Measurements from ENCODE around the gene MTMR12. TPM values are rescaled to one million over a fixed set of nuclear protein-coding genes. Genes with fewer than 3 reads are reported as not detected.
A peak's percentile ranks its signal among the peaks of the same experiment; 100 is the strongest.

The MTMR12 gene
- total and polyA plus RNA-seq, 2 of the 4 experiments (the other 2 are of a cell fraction), result 11.1 to 21.3 TPM

- dilution Hi-C loops (cut with HindIII; ENCODE audit: low sequenced_read_pairs, unreplicated experiment), result no loop called here
- TF ChIP-seq FOS (IDR thresholded peaks at IDR 0.05; ENCODE audit: low read depth, low read length), result no peak
- no peak for TF ChIP-seq RFX5 (IDR thresholded peaks at IDR 0.05; ENCODE audit: low read depth, low read length)
- H3K14ac ChIP-seq (replicated peaks; ENCODE audit: low read depth, low read length), result no peak overlapping the region
- peak overlapping the region; percentile 26; the same call in 1 of the 2 replicates for H3K27ac ChIP-seq (ENCODE audit: insufficient read depth, low read length)
- ATAC-seq (ENCODE audit: low read depth) (peak; percentile 51), DNase-seq (peak; percentile 67)
- peak overlapping the region; percentile 87; the same call in 1 of the 2 replicates for H2AK5ac ChIP-seq (ENCODE audit: low read depth, low read length)
- H2BK120ac ChIP-seq (ENCODE audit: low read depth, low read length), result peak overlapping the region; percentile 31; the same call in 1 of the 2 replicates
- H3K4ac ChIP-seq (ENCODE audit: low read depth, low read length), result 0 out of 2 replicates have a peak overlapping the region, but pooled peaks have one; percentile 54
- no peak overlapping the region for H2AK9ac ChIP-seq (replicated peaks; ENCODE audit: low read depth, low read length, poor library complexity)
- in situ Hi-C loops (cut with MboI; ENCODE audit: low sequenced_read_pairs), result loop anchor here (5.0 kb wide), 1 partner anchor 53 kb away; the partner anchor contains the start of gene GOLPH3
- no peak overlapping the region for H3K23ac ChIP-seq (ENCODE audit: low read depth, low read length)
- no peak overlapping the region; the same call in 1 of the 2 replicates for H2BK20ac ChIP-seq (ENCODE audit: low read depth, low read length)
- no CpG with 5 or more reads among the region's 5 CpGs for WGBS, 2 experiments (ENCODE audit: extremely low coverage in 2 of 2, insufficient read length in 1 of 2)
- peak overlapping the region; percentile 7 for H2BK5ac ChIP-seq (ENCODE audit: low read depth, low read length, poor library complexity, severe bottlenecking)
- H4K91ac ChIP-seq (ENCODE audit: insufficient read depth, low read depth, low read length), result peak overlapping the region; percentile 43
- no peak overlapping the region for H2AFZ ChIP-seq (replicated peaks; ENCODE audit: low read length, poor library complexity)
- peak overlapping the region; percentile 44; the same call in 1 of the 3 replicates for H2BK15ac ChIP-seq (ENCODE audit: low read depth, low read length)
- peaks cover 9% of the 10 kb centered on the region for H3K9me1 ChIP-seq (ENCODE audit: insufficient read depth, low read length)
- no peak overlapping the region for H4K5ac ChIP-seq (ENCODE audit: low read depth, low read length)
- no peaks in the 10 kb centered on the region for H3K27me3 ChIP-seq (ENCODE audit: control insufficient read depth, insufficient read depth, low read length)
- BruUV-seq (replicated peaks), result no TSS peak
- H3K18ac ChIP-seq (ENCODE audit: low read depth, low read length), result 0 out of 2 replicates have a peak overlapping the region, but pooled peaks have one; percentile 8
- no peak overlapping the region; the same call in 1 of the 2 replicates for H3K4me2 ChIP-seq (ENCODE audit: low read depth, low read length)
- peaks cover 11% of the 10 kb centered on the region; the same call in 1 of the 2 replicates for H3K36me3 ChIP-seq (ENCODE audit: control insufficient read depth, insufficient read depth, low read length)
- peaks cover 12% of the 10 kb centered on the region for H3K4me1 ChIP-seq (ENCODE audit: control insufficient read depth, insufficient read depth, low read length)
- ChIA-PET CTCF (interaction anchor here (0.6 kb wide), 1 partner anchor 54 kb away, joined by 3 read pairs; no protein-coding TSS in a partner anchor), POLR2A (ENCODE audit: unreplicated experiment) (no interaction called here)
- H3K56ac ChIP-seq (ENCODE audit: extremely low read depth, insufficient read depth, low read length), result no peak overlapping the region
- 0 out of 4 replicates have a peak overlapping the region, but pooled peaks of 1 of the 2 experiments have one; percentile 9 for H4K8ac ChIP-seq (ENCODE audit: low read depth in 2 of 2, low read length in 2 of 2)
- no peaks in the 10 kb centered on the region for H4K20me1 ChIP-seq (ENCODE audit: insufficient read depth, low read length)
- H3K79me1 ChIP-seq (ENCODE audit: low read depth in 1 of 2, low read length in 2 of 2), result peaks cover 0 to 7% of the 10 kb centered on the region in 2 experiments; a peak in 1 of 4 replicates
- intact Hi-C loops (cut with micrococcal nuclease), result loop anchor here (2.0 kb wide), 1 partner anchor 51 kb away; the partner anchor contains the start of gene GOLPH3
- H3K9me3 ChIP-seq (ENCODE audit: control insufficient read depth, insufficient read depth, low read length), result no peaks in the 10 kb centered on the region
- no peak overlapping the region for H3K9ac ChIP-seq (ENCODE audit: low read depth, low read length)
- H3K4me3 ChIP-seq (ENCODE audit: insufficient read depth, low read depth, low read length), result no peak overlapping the region
Observed at GRCh38 chr5:32225445-32225844, 87.3 kb downstream of the MTMR12 start.

All from IMR-90 (cell line).